ENCODE measurements around the gene CEP43. TPM values are rescaled to one million over a fixed set of nuclear protein-coding genes. Genes with fewer than 3 reads are reported as not detected.

CEP43 gene, protein sequence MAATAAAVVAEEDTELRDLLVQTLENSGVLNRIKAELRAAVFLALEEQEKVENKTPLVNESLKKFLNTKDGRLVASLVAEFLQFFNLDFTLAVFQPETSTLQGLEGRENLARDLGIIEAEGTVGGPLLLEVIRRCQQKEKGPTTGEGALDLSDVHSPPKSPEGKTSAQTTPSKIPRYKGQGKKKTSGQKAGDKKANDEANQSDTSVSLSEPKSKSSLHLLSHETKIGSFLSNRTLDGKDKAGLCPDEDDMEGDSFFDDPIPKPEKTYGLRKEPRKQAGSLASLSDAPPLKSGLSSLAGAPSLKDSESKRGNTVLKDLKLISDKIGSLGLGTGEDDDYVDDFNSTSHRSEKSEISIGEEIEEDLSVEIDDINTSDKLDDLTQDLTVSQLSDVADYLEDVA
- 12.1 and 12.8 TPM in 2 replicates for polyA plus RNA-seq (2013)

GRCh38 chr6:166999145-166999883, at the start of gene CEP43:
TSS of gene CEP43 (plus strand) at chr6:166999397. CDS start at chr6:166999413, 16 bp downstream.
- Histone ChIP-seq H4K12ac (ENCODE audit: low read depth, low read length) (peak within 1 kb of the TSS; percentile 96), H3K14ac (ENCODE audit: low read length) (peak within 1 kb of the TSS; percentile 97), H2AK5ac (ENCODE audit: low read length) (peak within 1 kb of the TSS; percentile 38), H2BK120ac (ENCODE audit: insufficient read depth, low read length, poor library complexity) (peak within 1 kb of the TSS; percentile 65), H3K27me3 (ENCODE audit: insufficient read depth, low read length) (no peaks in the 10 kb centered on the region), H3K4me1 (ENCODE audit: control insufficient read depth in 1 of 2, insufficient read depth in 2 of 2, low read length in 2 of 2) (peaks cover 4 to 9% of the 10 kb centered on the region in 2 experiments), H3K36me3 (ENCODE audit: control insufficient read depth in 1 of 2, insufficient read depth in 2 of 2, low read length in 2 of 2) (no peaks in the 10 kb centered on the region), H3K4me2 (ENCODE audit: low read length) (peak within 1 kb of the TSS; percentile 97), H3K4ac (ENCODE audit: low read depth, low read length) (peak within 1 kb of the TSS; percentile 77), H3K9me3 (ENCODE audit: insufficient read depth, low read depth, low read length) (no peaks in the 10 kb centered on the region), H2BK5ac (ENCODE audit: low read depth, low read length, poor library complexity) (peak within 1 kb of the TSS; percentile 83), H3K79me1 (ENCODE audit: low read length) (peaks cover 11% of the 10 kb centered on the region), H3K9ac (ENCODE audit: low read length) (peak within 1 kb of the TSS; percentile 91), H4K8ac (ENCODE audit: low read depth, low read length) (peak within 1 kb of the TSS; percentile 88), H3K79me2 (ENCODE audit: control insufficient read depth, insufficient read depth, low read length, poor library complexity) (peaks cover 12% of the 10 kb centered on the region), H3K18ac (ENCODE audit: low read length) (peak within 1 kb of the TSS; percentile 96), H4K91ac (ENCODE audit: low read depth, low read length) (peak within 1 kb of the TSS; percentile 80), H3K4me3 (ENCODE audit: low read depth, low read length) (peak within 1 kb of the TSS; percentile 99), H2BK12ac (ENCODE audit: low read length) (peak within 1 kb of the TSS; percentile 8), H2AFZ (ENCODE audit: insufficient read depth, low read length, poor library complexity) (peak within 1 kb of the TSS; percentile 97), H3K23ac (ENCODE audit: low read length) (peak within 1 kb of the TSS; percentile 48), H3K27ac (ENCODE audit: low read depth, low read length) (peak within 1 kb of the TSS; percentile 75)
- WGBS (ENCODE audit: extremely low coverage, insufficient coverage, insufficient read length): no CpG with 5 or more reads among the region's 93 CpGs
- peak; percentile 94 to 97 for DNase-seq

- Histone ChIP-seq H3K36me3 (ENCODE audit: control insufficient read depth in 1 of 2, insufficient read depth in 2 of 2, low read length in 2 of 2) (peaks cover 2 to 3% of the 10 kb centered on the region in 2 experiments), H3K14ac (ENCODE audit: low read length) (no peak overlapping the region), H3K4me2 (ENCODE audit: low read length) (no peak overlapping the region), H4K12ac (ENCODE audit: low read depth, low read length) (no peak overlapping the region), H3K27me3 (ENCODE audit: insufficient read depth, low read length) (no peaks in the 10 kb centered on the region), H2AFZ (ENCODE audit: insufficient read depth, low read length, poor library complexity) (no peak overlapping the region), H3K79me1 (ENCODE audit: low read length) (no peaks in the 10 kb centered on the region), H3K9me3 (ENCODE audit: insufficient read depth, low read depth, low read length) (peaks cover 3% of the 10 kb centered on the region), H4K8ac (ENCODE audit: low read depth, low read length) (no peak overlapping the region), H3K4me3 (ENCODE audit: low read depth, low read length) (no peak overlapping the region), H4K91ac (ENCODE audit: low read depth, low read length) (no peak overlapping the region), H2BK120ac (ENCODE audit: insufficient read depth, low read length, poor library complexity) (no peak overlapping the region), H2BK5ac (ENCODE audit: low read depth, low read length, poor library complexity) (no peak overlapping the region), H2AK5ac (ENCODE audit: low read length) (no peak overlapping the region), H3K4ac (ENCODE audit: low read depth, low read length) (no peak overlapping the region), H3K23ac (ENCODE audit: low read length) (no peak overlapping the region), H3K18ac (ENCODE audit: low read length) (no peak overlapping the region), H3K79me2 (ENCODE audit: control insufficient read depth, insufficient read depth, low read length, poor library complexity) (no peaks in the 10 kb centered on the region), H2BK12ac (ENCODE audit: low read length) (no peak overlapping the region), H3K9ac (ENCODE audit: low read length) (no peak overlapping the region), H3K4me1 (ENCODE audit: control insufficient read depth in 1 of 2, insufficient read depth in 2 of 2, low read length in 2 of 2) (peaks cover 0 to 3% of the 10 kb centered on the region in 2 experiments), H3K27ac (ENCODE audit: low read depth, low read length) (no peak overlapping the region)
- DNase-seq: peak; percentile 82 to 93
- no CpG with 5 or more reads among the region's 9 CpGs for WGBS (ENCODE audit: extremely low coverage, insufficient coverage, insufficient read length)
Measured at GRCh38 chr6:166949528-166950442, 49.4 kb upstream of the CEP43 start.

DNA sequence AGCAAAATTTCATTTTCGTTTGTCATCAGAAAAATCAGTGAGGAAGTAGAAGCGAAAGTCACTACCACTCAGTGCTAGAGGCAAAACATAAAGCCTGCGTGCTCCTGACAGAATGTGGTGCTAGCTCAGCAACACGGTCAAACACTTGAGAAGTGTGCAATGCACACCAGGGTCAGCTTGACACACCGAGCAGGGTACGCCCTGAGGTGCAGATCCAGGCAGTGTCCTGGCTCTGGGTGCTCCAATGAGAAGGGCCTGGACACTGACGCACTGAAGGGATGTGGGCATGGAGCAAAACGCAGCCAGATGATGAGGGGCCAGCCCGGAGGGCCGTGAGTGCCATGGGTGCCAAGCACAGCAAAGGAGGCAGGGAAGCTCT, 48.8 kb upstream of the CEP43 start:
- no peak overlapping the region for H3K14ac ChIP-seq (ENCODE audit: low read length)
- H4K91ac ChIP-seq (ENCODE audit: low read depth, low read length): no peak overlapping the region
- no peak overlapping the region for H3K4ac ChIP-seq (ENCODE audit: low read depth, low read length)
- peaks cover 0 to 6% of the 10 kb centered on the region in 2 experiments for H3K4me1 ChIP-seq (ENCODE audit: control insufficient read depth in 1 of 2, insufficient read depth in 2 of 2, low read length in 2 of 2)
- H2BK120ac ChIP-seq (ENCODE audit: insufficient read depth, low read length, poor library complexity): no peak overlapping the region
- no peak overlapping the region for H2BK12ac ChIP-seq (ENCODE audit: low read length)
- no peak overlapping the region for H2BK5ac ChIP-seq (ENCODE audit: low read depth, low read length, poor library complexity)
- H2AK5ac ChIP-seq (ENCODE audit: low read length): no peak overlapping the region
- peaks cover 2 to 3% of the 10 kb centered on the region in 2 experiments for H3K36me3 ChIP-seq (ENCODE audit: control insufficient read depth in 1 of 2, insufficient read depth in 2 of 2, low read length in 2 of 2)
- no peak overlapping the region for H3K23ac ChIP-seq (ENCODE audit: low read length)
- H3K18ac ChIP-seq (ENCODE audit: low read length): no peak overlapping the region
- WGBS (ENCODE audit: extremely low coverage, insufficient coverage, insufficient read length): no CpG with 5 or more reads among the region's 10 CpGs
- no peaks in the 10 kb centered on the region for H3K79me2 ChIP-seq (ENCODE audit: control insufficient read depth, insufficient read depth, low read length, poor library complexity)
- no peak overlapping the region for H3K9ac ChIP-seq (ENCODE audit: low read length)
- no peak overlapping the region for H3K4me3 ChIP-seq (ENCODE audit: low read depth, low read length)
- H3K4me2 ChIP-seq (ENCODE audit: low read length): no peak overlapping the region
- peaks cover 7% of the 10 kb centered on the region for H3K9me3 ChIP-seq (ENCODE audit: insufficient read depth, low read depth, low read length)
- H4K12ac ChIP-seq (ENCODE audit: low read depth, low read length): no peak overlapping the region
- H2AFZ ChIP-seq (ENCODE audit: insufficient read depth, low read length, poor library complexity): no peak overlapping the region
- H4K8ac ChIP-seq (ENCODE audit: low read depth, low read length): no peak overlapping the region
- no peaks in the 10 kb centered on the region for H3K79me1 ChIP-seq (ENCODE audit: low read length)
- DNase-seq: peak; percentile 16 to 74
- H3K27me3 ChIP-seq (ENCODE audit: insufficient read depth, low read length): no peaks in the 10 kb centered on the region
- no peak overlapping the region for H3K27ac ChIP-seq (ENCODE audit: low read depth, low read length)
